Right renal cortex interstitium (tissue), 3 donors: ENCODE results near the gene ADAMTSL2. TPM values are rescaled to one million over a fixed set of nuclear protein-coding genes. Genes with fewer than 3 reads are reported as not detected.

ENCODE experiments used
- DNase-seq, 3 donors: peaks; one replicate each; pipeline ENCODE4 v3.0.0-alpha.2; 2013; ENCODE audit warnings: low read depth in 3 of 3, low spot score in 2 of 3
- polyA plus RNA-seq, 3 donors: library from polyadenylated mRNA; unstranded; fragments of 120-200 nt; gene quantifications; one replicate each; pipeline ENCODE4 v1.2.1, GENCODE V29; 2013; ENCODE audit not compliant: insufficient read length in 3 of 3

Gene ADAMTSL2
- polyA plus RNA-seq, 3 donors, result 1.3 to 1.4 (median 1.3) TPM

DNA sequence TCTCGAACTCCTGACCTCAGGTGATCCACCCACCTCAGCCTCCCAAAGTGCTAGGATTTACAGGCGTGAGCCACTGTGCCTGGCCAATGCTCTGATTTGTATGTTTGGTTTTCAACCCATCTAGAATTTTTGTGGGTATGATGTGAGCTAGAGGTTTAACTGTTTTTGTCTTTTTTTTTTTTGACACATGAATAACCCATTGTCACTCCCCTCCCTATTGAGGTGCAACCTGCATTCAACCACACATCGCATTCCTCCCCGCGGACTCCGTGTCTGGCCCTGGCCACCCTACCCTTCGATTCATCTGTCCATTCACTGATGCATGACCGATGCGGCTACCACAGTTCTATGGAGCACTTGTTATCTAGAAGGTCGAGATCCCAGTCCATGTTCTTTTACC lies 84.2 kb downstream of the ADAMTSL2 start:
- DNase-seq, result no peak

DNA sequence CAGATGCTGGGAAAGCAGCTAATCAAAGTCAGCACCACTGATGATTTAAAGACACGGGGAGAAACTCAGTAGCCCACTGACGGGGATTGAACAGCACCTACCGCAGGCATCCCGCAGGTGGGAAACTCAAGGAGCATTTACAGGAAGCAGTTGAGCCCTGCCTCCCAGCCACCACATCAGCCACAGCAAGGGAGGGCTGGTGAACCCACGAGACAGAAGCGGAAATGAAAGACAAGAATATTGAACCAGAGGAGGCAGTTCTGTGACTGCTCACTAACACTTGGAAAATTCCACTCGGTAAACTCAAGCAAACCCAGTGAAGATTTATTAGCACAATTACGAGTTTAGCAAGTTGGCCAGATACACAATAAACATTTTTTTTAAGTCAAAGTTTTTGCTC lies 85.3 kb downstream of the ADAMTSL2 start:
- DNase-seq, result no peak

DNA sequence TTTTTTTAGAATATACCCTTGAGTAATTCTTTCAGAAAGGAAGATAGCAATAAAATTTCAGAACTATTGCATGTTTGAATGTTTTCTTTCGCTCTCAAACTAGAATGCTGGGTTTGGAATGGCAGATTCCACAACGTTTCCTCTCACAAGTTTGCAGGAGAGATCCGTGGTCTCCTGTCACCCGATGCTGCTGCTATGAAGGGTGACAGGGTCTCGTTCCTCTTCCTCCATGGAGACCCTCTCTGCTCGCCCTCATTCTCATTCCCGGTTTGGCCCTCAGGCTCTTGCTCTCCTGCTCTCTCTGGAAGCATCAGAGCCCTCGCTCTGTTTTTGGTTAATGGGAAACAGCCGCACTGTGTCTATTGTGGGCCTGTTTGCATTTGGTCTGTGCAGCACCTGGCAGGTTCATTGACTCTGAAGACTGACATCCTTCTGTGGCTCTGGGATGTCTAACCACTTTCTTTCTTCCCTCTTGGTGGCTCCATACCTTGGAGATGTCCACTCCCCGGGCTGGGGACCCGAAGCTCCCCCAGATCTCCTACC lies 87.3 kb downstream of the ADAMTSL2 start:
- DNase-seq, result no peak

DNA sequence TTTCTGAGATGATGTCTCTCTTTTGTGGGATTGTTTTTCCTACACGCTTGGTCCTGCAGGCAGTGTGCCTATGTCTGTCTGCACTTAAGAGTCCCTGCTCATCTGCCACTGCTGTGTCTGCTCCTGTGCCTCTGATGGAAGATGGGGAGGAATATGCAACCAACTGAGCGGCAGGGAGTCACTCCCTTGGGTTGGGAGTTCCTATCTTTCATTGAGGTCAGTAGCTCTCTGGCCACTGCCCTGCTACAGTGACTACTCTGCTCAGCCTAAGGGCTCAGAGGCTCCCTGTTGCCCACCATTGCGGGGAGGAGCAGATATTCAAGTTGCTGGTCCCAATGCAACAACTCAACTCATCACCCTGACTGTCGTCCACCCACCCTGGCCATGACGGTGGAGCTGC lies 88.1 kb downstream of the ADAMTSL2 start:
- DNase-seq, result no peak

Other genes with a start within 250 kb of the ADAMTSL2 start
- 10 to 100 TPM; 23.4 to 27.3 (median 27.2) TPM for gene SURF6, start 198.5 kb upstream of the ADAMTSL2 start, polyA plus RNA-seq
- gene MED22, start 186.6 kb upstream of the ADAMTSL2 start, polyA plus RNA-seq, result 10 to 100 TPM; 23.3 to 25.0 (median 24.5) TPM
- gene RPL7A, start 186.5 kb upstream of the ADAMTSL2 start, polyA plus RNA-seq, result 1,000 to 10,000 TPM; 2,744 to 2,837 (median 2,799) TPM
- 10 to 100 TPM; 36.6 to 47.0 (median 42.2) TPM for gene SURF1, start 178.2 kb upstream of the ADAMTSL2 start, polyA plus RNA-seq
- 10 to 100 TPM; 20.6 to 25.1 (median 23.0) TPM for gene SURF2, start 178.2 kb upstream of the ADAMTSL2 start, polyA plus RNA-seq
- gene SURF4, start 158.6 kb upstream of the ADAMTSL2 start, polyA plus RNA-seq, result 100 to 1,000 TPM; 160 to 175 (median 164) TPM
- 1 to 10 TPM; 2.2 to 3.6 (median 3.4) TPM for gene STKLD1, start 158.3 kb upstream of the ADAMTSL2 start, polyA plus RNA-seq
- 10 to 100 TPM; 26.9 to 30.7 (median 29.7) TPM for gene REXO4, start 116.7 kb upstream of the ADAMTSL2 start, polyA plus RNA-seq
- 1 to 10 TPM; 5.9 to 7.2 (median 6.3) TPM for gene ADAMTS13, start 112.3 kb upstream of the ADAMTSL2 start, polyA plus RNA-seq
- 10 to 100 TPM; 23.3 to 28.1 (median 27.3) TPM for gene CACFD1, start 74.7 kb upstream of the ADAMTSL2 start, polyA plus RNA-seq
- 1 to 10 TPM in 2 of 3 donors, under 1 TPM in 1; 0.82 to 1.4 (median 1.0) TPM for gene SLC2A6, start 55.6 kb upstream of the ADAMTSL2 start, polyA plus RNA-seq
- gene MYMK, start 9.7 kb upstream of the ADAMTSL2 start, polyA plus RNA-seq, result not detected
- under 1 TPM in 2 of 3 donors, not detected in 1; 0.16 to 0.21 TPM for gene FAM163B, start 74.7 kb downstream of the ADAMTSL2 start, polyA plus RNA-seq
- under 1 TPM; 0.62 TPM for gene DBH, start 101.7 kb downstream of the ADAMTSL2 start, polyA plus RNA-seq
- gene SARDH, start 203.6 kb downstream of the ADAMTSL2 start, polyA plus RNA-seq, result 1 to 10 TPM; 7.9 to 9.5 (median 9.3) TPM